Upper lobe of left lung (tissue), 6 donors: Measurements from ENCODE around the gene ZDHHC21. TPM values are rescaled to one million over a fixed set of nuclear protein-coding genes. Genes with fewer than 3 reads are reported as not detected.
"Not testable (repeated sequence)": the region's sequence is repeated elsewhere in the genome, so short reads cannot be mapped to it uniquely, and the experiment has no call there.

Experiments
- ATAC-seq, 2 donors: fragments of 200-7000 bp; cut with Tn5 transposase; one replicate each; pipeline ENCODE4 v1.9.1; 2022; ENCODE audit warnings: mild to moderate bottlenecking in 2 of 2, moderate library complexity in 2 of 2; ENCODE audit not compliant: low FRiP score in 2 of 2
- DNase-seq, 2 donors: peaks; one replicate each; pipeline ENCODE4 v3.0.0-alpha.2; 2019 to 2020
- H3K27ac ChIP-seq, 4 donors: fragments of 200-600 bp; sonication (generic); one replicate each; pipeline ENCODE4 v1.5.1; 2016 to 2019
- H3K27me3 ChIP-seq, 4 donors: fragments of 200-600 bp; sonication (generic); one replicate each; pipeline ENCODE4 v1.5.1; 2017 to 2019
- H3K36me3 ChIP-seq, 4 donors: fragments of 200-600 bp; sonication (generic); one replicate each; pipeline ENCODE4 v1.5.1; 2016 to 2019
- H3K4me1 ChIP-seq, 4 donors: fragments of 200-600 bp; sonication (generic); one replicate each; pipeline ENCODE4 v1.5.1; 2018 to 2019
- H3K4me3 ChIP-seq, 4 donors: fragments of 200-600 bp; sonication (generic); one replicate each; pipeline ENCODE4 v1.5.1; 2017 to 2019; ENCODE audit warnings: mild to moderate bottlenecking in 2 of 4, moderate library complexity in 1 of 4
- H3K9me3 ChIP-seq, 4 donors: fragments of 200-600 bp; sonication (generic); one replicate each; pipeline ENCODE4 v1.5.1; 2018 to 2019
- CTCF ChIP-seq, 6 experiments: fragments of 450-650 bp in 4 of 6; fragments of 200-600 bp in 2 of 6; sonication (generic) in 2 of 6; IDR thresholded peaks; one replicate each; pipeline ENCODE4 v1.5.1; 2016 to 2019; ENCODE audit warnings: antibody characterized with exemption in 6 of 6
- EP300 ChIP-seq, 4 donors: sonication (generic); formaldehyde crosslinking; IDR thresholded peaks; one replicate each; pipeline ENCODE4 v1.5.1; 2017; ENCODE audit warnings: antibody characterized with exemption in 4 of 4, control low read depth in 2 of 4
- POLR2A ChIP-seq, 4 donors: fragments of 450-650 bp; IDR thresholded peaks; one replicate each; pipeline ENCODE4 v1.5.1; 2016 to 2017; ENCODE audit warnings: antibody characterized with exemption in 4 of 4, mild to moderate bottlenecking in 2 of 4
- POLR2AphosphoS5 ChIP-seq, 2 donors: sonication (generic); formaldehyde crosslinking; IDR thresholded peaks; one replicate each; pipeline ENCODE4 v1.5.1; 2017; ENCODE audit warnings: antibody characterized with exemption in 2 of 2
- whole genome bisulfite sequencing, 2 donors: methylation state at CpG; one replicate each; pipeline ENCODE4 v1.1.5; 2017 to 2018; 5-methylcytosine and 5-hydroxymethylcytosine counted together
- total RNA-seq, 6 donors: library from RNA; depleted of rRNA in 4 of 6; stranded (reverse); fragments of >200 nt in 4 of 6; gene quantifications; one replicate each; pipeline versions ENCODE4 v1.1.0 to v1.2.1, GENCODE V29; 2016 to 2021
- donor health status: DM: no; HTN: no; CAD: no; lungs with moderate emphysema.
- donor health status: DM: no; HTN: yes; CAD: no; lungs with severe emphysema.

Gene ZDHHC21
- total RNA-seq, 6 donors from 2014 or later: 6.5 to 46.5 (median 21.1) TPM

- Histone ChIP-seq H3K36me3 (peaks cover 0 to 25% (median 8%) of the 10 kb centered on the region in 4 donors), H3K9me3 (no peaks in the 10 kb centered on the region)
- no peak for ATAC-seq
These were observed 7.1 kb downstream of the ZDHHC21 start for GRCh38 chr9:14686168-14686567.

DNA sequence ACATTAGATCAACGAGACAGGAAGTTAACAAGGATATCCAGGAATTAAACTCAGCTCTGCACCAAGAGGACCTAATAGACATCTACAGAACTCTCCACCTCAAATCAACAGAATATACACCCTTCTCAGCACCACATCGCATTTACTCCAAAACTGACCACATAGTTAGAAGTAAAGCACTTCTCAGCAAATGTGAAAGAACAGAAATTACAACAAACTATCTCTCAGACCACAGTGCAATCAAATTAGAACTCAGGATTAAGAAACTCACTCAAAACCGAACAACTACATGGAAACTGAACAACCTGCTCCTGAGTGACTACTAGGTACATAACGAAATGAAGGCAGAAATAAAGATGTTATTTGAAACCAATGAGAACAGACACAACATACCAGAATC is 10.6 kb downstream of the ZDHHC21 start:
- not testable (repeated sequence) for H3K27ac ChIP-seq, H3K27me3 ChIP-seq, H3K9me3 ChIP-seq, DNase-seq, ATAC-seq, H3K4me1 ChIP-seq, H3K4me3 ChIP-seq
- 85 to 86% methylated on average over 4 of the region's 4 CpGs for whole genome bisulfite sequencing, 2 donors
- peaks cover 2 to 16% (median 4%) of the 10 kb centered on the region in 4 donors for H3K36me3 ChIP-seq

More at GRCh38 chr9:14686168-14686567, 7.1 kb downstream of the ZDHHC21 start:
- TF ChIP-seq EP300 (IDR thresholded peaks at IDR 0.05) (no peak), POLR2AphosphoS5 (IDR thresholded peaks at IDR 0.05) (no peak), POLR2A (IDR thresholded peaks at IDR 0.05) (no peak), CTCF (IDR thresholded peaks at IDR 0.05) (no peak)
- DNase-seq: no peak
- H3K27ac ChIP-seq: no peak overlapping the region
- peaks cover 0 to 12% (median 5%) of the 10 kb centered on the region in 4 donors for H3K4me1 ChIP-seq
- H3K27me3 ChIP-seq: no peaks in the 10 kb centered on the region
- H3K4me3 ChIP-seq: no peak overlapping the region

DNA sequence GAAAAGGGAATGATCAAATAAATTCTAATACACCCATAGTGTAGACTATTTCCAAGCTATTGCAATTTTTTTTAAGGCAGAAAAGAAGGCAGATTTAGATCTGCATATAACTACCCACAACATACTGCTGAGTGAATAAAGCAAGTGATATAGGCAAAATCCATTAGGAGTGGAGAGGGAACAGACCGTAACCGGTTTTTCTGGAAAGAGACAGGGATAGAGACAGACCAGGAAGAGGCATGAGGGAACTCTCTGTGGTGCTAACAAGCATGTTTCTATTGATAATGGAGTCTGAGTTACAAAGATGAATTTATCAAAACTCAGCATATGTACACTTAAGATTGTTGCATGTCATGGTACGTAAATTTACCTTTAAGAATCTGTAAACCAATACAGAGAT is 14.5 kb downstream of the ZDHHC21 start:
- H3K9me3 ChIP-seq: no peaks in the 10 kb centered on the region
- H3K4me3 ChIP-seq: no peak overlapping the region
- TF ChIP-seq EP300 (IDR thresholded peaks at IDR 0.05) (no peak), POLR2A (IDR thresholded peaks at IDR 0.05) (no peak), CTCF (IDR thresholded peaks at IDR 0.05) (no peak), POLR2AphosphoS5 (IDR thresholded peaks at IDR 0.05) (no peak)
- WGBS, 2 donors: 95 to 98% methylated on average over 3 of the region's 3 CpGs
- no peaks in the 10 kb centered on the region for H3K4me1 ChIP-seq
- ATAC-seq (no peak), DNase-seq (no peak)
- peaks cover 0 to 6% (median 3%) of the 10 kb centered on the region in 4 donors for H3K36me3 ChIP-seq
- H3K27ac ChIP-seq: no peak overlapping the region
- no peaks in the 10 kb centered on the region for H3K27me3 ChIP-seq

GRCh38 chr9:14677872-14678271 is 15.4 kb downstream of the ZDHHC21 start:
- Histone ChIP-seq H3K27me3 (no peaks in the 10 kb centered on the region), H3K4me1 (no peaks in the 10 kb centered on the region), H3K4me3 (no peak overlapping the region), H3K36me3 (peaks cover 0 to 6% (median 3%) of the 10 kb centered on the region in 4 donors), H3K27ac (no peak overlapping the region), H3K9me3 (no peaks in the 10 kb centered on the region)
- WGBS, 2 donors: 95 to 96% methylated on average over 6 of the region's 6 CpGs
- DNase-seq (no peak), ATAC-seq (no peak)
- TF ChIP-seq POLR2A (IDR thresholded peaks at IDR 0.05) (no peak), EP300 (IDR thresholded peaks at IDR 0.05) (no peak)

DNA sequence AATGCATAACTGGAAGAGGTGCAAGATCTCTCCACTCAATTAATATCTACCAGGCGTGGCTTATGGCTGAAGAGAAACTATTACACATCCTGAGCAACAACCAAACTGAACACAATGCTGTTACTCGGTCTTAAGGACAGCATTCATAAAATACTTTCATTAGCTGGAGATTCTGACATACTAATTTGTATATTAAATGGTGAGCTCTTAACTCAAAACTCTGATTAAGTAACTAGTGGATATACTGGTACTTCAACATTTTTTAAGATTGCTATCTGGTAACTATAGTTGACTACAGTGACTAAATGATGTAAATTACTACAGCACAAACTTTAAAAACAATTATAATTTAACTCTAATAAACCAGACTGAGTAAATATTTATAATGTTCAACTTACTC is 15.8 kb downstream of the ZDHHC21 start:
- Histone ChIP-seq H3K27me3 (no peaks in the 10 kb centered on the region), H3K4me3 (no peak overlapping the region), H3K36me3 (peaks cover 0 to 11% (median 3%) of the 10 kb centered on the region in 4 donors), H3K27ac (no peak overlapping the region), H3K9me3 (no peaks in the 10 kb centered on the region), H3K4me1 (no peaks in the 10 kb centered on the region)
- WGBS, 2 donors: 79 to 80% methylated on average over 2 of the region's 2 CpGs
- ATAC-seq (no peak), DNase-seq (no peak)
- no peak for TF ChIP-seq POLR2AphosphoS5 (IDR thresholded peaks at IDR 0.05)
- no peak for TF ChIP-seq EP300 (IDR thresholded peaks at IDR 0.05)
- no peak for TF ChIP-seq CTCF (IDR thresholded peaks at IDR 0.05)
- no peak for TF ChIP-seq POLR2A (IDR thresholded peaks at IDR 0.05)

DNA sequence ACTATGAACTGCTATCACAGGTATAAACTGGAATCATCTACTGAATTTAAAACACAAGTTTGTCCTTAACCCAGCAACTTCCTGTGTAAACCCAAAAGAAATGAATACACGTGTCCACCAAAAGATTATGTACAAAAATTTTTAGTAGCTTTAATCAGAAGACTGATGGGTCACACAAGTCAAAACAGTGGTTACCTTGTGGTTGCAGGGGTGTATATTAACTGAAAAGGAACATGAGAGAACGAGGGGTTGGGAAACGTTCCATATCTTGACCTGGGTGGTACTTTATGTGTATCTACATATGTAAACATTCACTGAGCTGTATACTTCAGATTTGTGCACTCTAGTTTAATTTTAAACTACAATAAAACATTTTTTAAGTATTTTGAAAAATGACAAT is 18.6 kb downstream of the ZDHHC21 start:
- WGBS, 2 donors: 38 to 48% methylated on average over 3 of the region's 3 CpGs
- Histone ChIP-seq H3K4me1 (no peaks in the 10 kb centered on the region), H3K27ac (no peak overlapping the region), H3K27me3 (no peaks in the 10 kb centered on the region), H3K9me3 (no peaks in the 10 kb centered on the region), H3K4me3 (no peak overlapping the region), H3K36me3 (peaks cover 0 to 17% (median 3%) of the 10 kb centered on the region in 4 donors)
- TF ChIP-seq EP300 (IDR thresholded peaks at IDR 0.05) (no peak), POLR2A (IDR thresholded peaks at IDR 0.05) (no peak), POLR2AphosphoS5 (IDR thresholded peaks at IDR 0.05) (no peak), CTCF (IDR thresholded peaks at IDR 0.05) (no peak)
- ATAC-seq: no peak
- no peak for DNase-seq
